G401 (cell line): ENCODE measurements around the gene SPEF1. TPM values are rescaled to one million over a fixed set of nuclear protein-coding genes. Genes with fewer than 3 reads are reported as not detected.

ENCODE experiments used
- DNase-seq: peaks from one replicate; pipeline ENCODE4 v3.0.0-alpha.2; 2015; ENCODE audit warnings: low spot score
- in situ Hi-C: cut with HindIII; loops from 2 replicates; pipeline ENCODE4 v1.10.0; 2016; ENCODE audit warnings: low sequenced_read_pairs, mixed read lengths
- total RNA-seq: library from RNA; depleted of rRNA; stranded (reverse); fragments of >200 nt; shearing (Covaris generic); gene quantifications from 2 replicates; pipeline ENCODE4 v1.2.3, GENCODE V29; 2014

The SPEF1 gene
- total RNA-seq, 1 experiment from 2014 or later: 2.4 TPM

- DNase-seq: no peak
- in situ Hi-C loops: no loop called here
Measured at GRCh38 chr20:3739054-3739925, 42.0 kb downstream of the SPEF1 start.

DNA sequence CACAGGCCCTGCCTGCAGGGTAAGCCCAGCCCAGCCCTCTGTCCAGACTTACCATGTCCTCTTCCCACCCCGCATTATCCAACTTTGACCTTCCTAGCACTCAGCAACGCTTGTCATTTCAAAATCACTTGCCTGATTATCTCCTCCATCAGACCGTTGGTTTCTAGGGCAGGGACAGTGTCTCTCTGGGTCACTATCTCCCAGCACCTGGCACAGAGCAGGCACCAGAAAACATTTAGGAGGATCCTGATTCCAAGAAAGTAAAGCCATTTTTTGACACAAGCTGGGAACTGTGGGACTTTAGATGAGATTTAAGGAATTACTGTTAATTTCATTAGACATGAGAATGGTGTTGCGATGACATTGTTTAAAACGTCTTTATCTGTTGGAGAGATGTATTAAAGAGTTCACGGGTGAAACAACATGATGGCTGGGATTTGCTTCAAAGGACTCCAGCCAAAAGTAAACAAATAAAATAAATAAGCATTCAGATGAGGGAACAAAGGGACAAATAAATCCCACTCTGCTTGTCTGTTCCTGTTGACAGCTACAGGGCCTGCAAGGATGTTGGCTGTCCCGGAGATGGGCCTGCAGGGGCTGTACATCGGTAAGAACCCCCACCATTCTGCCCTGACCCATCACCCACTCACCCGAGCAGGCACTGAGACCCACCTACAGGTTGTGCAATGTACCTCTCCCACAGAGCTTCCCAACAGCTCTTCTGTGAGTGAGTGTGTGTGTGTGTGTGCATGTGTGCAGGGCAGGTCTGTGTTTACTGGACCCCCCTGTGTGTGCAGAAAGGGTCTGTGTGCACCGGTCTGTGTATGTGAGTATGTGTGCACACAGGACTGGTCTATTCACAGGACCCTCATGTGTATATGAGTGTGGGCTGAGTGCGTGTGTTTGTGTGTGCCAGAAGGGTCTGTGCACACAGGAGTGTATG lies 42.9 kb downstream of the SPEF1 start:
- in situ Hi-C loops: no loop called here

GRCh38 chr20:3735768-3736167 lies 45.5 kb downstream of the SPEF1 start:
- DNase-seq: no peak
- in situ Hi-C loops: no loop called here

More for the DNA sequence above, 42.9 kb downstream of the SPEF1 start:
- no peak for DNase-seq

- in situ Hi-C loops: no loop called here
- DNase-seq: no peak
Measured at GRCh38 chr20:3734111-3734843, 47.0 kb downstream of the SPEF1 start.

- no peak for DNase-seq
- in situ Hi-C loops: no loop called here
Measured at GRCh38 chr20:3733119-3733995, 47.9 kb downstream of the SPEF1 start.

DNA sequence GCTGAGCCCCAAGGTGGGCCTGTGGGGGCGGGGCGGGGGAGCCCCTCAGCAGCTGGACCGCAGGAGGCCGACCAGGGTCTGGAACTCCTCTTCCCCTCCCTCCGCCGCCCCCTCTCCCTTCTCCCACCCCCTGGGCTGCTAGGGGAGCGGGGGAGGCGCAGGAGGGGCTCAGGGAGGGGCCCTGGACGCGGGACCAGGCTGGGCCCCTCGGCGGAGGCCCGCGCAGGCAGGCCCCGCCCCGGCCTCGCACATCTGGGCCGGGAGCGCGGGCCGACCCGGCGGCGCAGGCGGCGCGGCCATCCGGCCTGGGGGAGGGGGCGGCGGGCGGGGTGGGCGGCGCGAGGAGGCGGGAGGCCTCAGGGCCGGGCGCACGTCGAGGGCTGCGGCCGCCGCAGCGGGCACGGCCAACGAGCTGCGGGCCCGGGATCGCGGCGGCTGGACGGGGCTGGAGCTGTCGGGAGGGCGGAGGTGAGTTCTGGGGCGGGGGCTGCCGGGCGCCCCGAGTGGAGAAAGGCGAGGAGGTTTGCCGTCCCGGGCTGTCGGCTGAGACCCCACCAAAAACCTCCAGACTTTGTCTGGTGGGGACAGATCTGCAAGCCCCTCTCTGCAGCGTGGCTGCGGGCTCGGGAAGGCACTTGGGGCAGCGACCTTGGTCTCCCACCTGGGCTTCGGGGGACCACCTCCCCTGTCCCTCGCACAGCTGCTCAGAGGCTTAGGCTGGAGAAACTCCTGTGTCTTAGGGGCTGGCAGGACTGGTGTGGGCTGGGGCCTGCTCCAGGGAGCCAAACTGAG lies 48.7 kb downstream of the SPEF1 start, which contains the start of gene HSPA12B:
Gene HSPA12B (plus strand): TSS at position 359 of the 792 bp plus-strand sequence. CDS start 5,990 bp downstream, outside the sequence.
- DNase-seq: no peak

DNA sequence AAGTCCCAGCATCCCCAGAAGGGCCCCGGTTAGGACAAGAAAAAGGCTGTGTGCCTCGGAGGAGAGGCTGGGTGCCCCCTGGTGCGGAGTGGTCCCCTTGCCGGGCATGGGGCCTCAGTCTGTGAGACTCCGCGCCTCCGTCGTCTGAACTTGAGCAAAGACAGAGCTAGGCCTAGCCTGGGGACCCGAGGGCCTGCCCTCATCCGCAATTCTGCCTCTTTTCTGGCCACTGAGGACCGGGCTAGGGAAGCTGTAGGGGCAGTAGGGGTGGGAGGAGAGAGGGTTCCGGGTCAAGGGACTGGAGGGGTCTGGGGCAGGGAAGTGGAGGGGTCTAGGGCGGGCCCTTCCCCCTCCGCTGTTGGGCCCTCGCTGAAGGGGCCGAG lies 49.3 kb downstream of the SPEF1 start:
- in situ Hi-C loops: no loop called here

More for the DNA sequence above, 48.7 kb downstream of the SPEF1 start, which contains the start of gene HSPA12B:
- in situ Hi-C loops: no loop called here

GRCh38 chr20:3730803-3731672 lies 50.2 kb downstream of the SPEF1 start:
- DNase-seq: no peak
- in situ Hi-C loops: no loop called here

More for the DNA sequence above, 49.3 kb downstream of the SPEF1 start:
- no peak for DNase-seq

DNA sequence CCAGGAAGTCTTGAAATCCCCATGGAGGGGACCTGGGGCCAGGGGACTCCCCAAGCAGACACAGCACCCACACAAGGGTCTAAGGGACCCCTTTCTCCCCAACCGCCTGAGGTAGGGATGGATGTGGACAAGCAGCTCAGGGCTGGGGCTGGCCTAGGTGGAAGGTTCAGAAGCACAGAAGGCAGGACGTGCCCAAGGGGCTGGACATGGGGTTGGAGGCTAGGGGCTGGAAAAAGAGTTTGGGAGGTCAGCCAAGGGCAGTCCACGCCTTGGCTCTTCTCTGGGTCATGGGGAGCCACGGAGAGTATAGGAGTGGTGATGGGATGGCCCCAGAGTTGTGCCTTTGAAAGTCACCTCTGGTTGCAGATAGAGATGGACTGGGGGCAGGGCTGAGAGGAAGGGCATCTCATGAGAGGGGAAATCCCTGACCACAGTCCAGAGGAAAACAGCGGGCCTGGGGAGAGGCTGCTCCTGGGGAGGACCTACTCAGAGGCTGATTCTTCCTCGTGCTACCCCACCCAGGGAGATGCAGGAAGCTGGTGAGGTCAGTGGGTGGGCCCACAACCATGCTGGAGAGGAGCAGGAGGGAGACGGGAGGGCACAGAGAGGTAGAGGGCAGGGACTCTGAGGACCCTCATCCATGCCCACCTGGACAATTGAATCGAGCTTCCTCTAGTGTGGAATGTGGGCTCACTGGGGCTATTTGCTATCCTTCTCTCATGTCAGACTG lies 51.3 kb downstream of the SPEF1 start:
- in situ Hi-C loops: no loop called here
- no peak for DNase-seq

DNA sequence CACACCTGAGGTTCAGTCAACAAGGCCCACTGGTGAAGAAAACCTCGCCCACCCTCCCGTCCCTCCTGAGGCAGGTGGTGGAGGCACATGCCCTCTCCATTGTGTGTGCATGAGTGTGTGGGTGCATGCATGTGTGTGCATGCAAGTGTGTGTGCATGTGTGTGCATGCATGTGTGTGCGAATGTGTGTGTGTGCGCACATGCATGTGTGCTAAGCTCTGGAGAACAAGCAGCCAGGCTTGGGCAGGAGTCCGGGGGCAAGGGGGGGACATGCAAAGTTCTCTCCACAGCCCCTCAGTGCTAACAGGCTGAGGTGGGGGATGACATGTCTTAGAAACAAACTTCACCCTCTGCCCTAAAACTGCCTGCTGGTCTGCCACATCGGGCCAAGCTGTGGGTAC lies 51.9 kb downstream of the SPEF1 start:
- in situ Hi-C loops: no loop called here
- no peak for DNase-seq

- DNase-seq: no peak
- in situ Hi-C loops: no loop called here
Measured at GRCh38 chr20:3728876-3729275, 52.4 kb downstream of the SPEF1 start.

DNA sequence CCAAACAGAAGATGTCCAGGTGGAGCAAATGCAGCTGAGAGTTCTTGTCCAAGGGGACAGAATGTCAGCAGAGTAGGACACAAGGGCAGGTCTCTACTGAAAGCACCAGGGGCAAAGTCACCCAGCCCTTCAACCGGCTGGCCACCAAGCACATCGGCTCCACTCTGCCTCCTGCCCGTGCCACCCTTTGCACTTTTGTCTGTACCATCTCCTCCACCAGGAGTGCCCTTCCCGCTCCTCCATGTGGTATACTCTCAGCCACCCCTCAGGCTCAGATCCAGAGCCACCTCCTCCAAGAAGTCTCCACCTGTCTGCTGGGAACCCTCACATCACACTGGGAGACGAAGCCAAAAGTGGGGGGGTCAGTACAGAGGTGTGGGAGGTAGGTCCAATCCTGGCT lies 52.9 kb downstream of the SPEF1 start:
- in situ Hi-C loops: no loop called here
- no peak for DNase-seq
